Sigmoid colon (tissue), 7 donors: ENCODE measurements around the gene EVI2A. TPM values are rescaled to one million over a fixed set of nuclear protein-coding genes. Genes with fewer than 3 reads are reported as not detected.
"Not testable (repeated sequence)": the region's sequence is repeated elsewhere in the genome, so short reads cannot be mapped to it uniquely, and the experiment has no call there.

ENCODE experiments used
- DNase-seq: peaks from one replicate; pipeline ENCODE4 v3.0.0-alpha.2; 2019
- H3K27ac ChIP-seq, 4 donors: fragments of 200-600 bp; sonication (generic); one replicate each; pipeline ENCODE4 v1.5.1; 2016 to 2019; ENCODE audit warnings: mild to moderate bottlenecking in 1 of 4
- H3K27me3 ChIP-seq, 3 donors: fragments of 200-600 bp; sonication (generic); one replicate each; pipeline ENCODE4 v1.5.1; 2019; ENCODE audit warnings: mild to moderate bottlenecking in 1 of 3
- H3K36me3 ChIP-seq, 4 donors: fragments of 200-600 bp; sonication (generic); one replicate each; pipeline ENCODE4 v1.5.1; 2016 to 2019
- H3K4me1 ChIP-seq, 4 donors: fragments of 200-600 bp; sonication (generic); one replicate each; pipeline ENCODE4 v1.5.1; 2017 to 2019
- H3K4me3 ChIP-seq, 4 donors: fragments of 200-600 bp; sonication (generic); one replicate each; pipeline ENCODE4 v1.5.1; 2017 to 2019; ENCODE audit warnings: mild to moderate bottlenecking in 2 of 4, moderate library complexity in 1 of 4
- H3K9me3 ChIP-seq, 4 donors: fragments of 200-600 bp in 3 of 4; sonication (generic) in 3 of 4; one replicate each; pipeline versions ENCODE4 v1.5.1 to v1.6.1; 2013 to 2019
- CTCF ChIP-seq, 4 experiments: fragments of 450-650 bp in 3 of 4; fragments of 200-600 bp in 1 of 4; IDR thresholded peaks; one replicate each; pipeline ENCODE4 v1.5.1; 2016 to 2019; ENCODE audit warnings: antibody characterized with exemption in 4 of 4, mild to moderate bottlenecking in 3 of 4, moderate library complexity in 2 of 4
- EP300 ChIP-seq, 4 donors: sonication (generic); formaldehyde crosslinking; IDR thresholded peaks; one replicate each; pipeline ENCODE4 v1.6.1; 2017; ENCODE audit warnings: antibody characterized with exemption in 4 of 4
- POLR2A ChIP-seq, 2 donors: fragments of 450-650 bp; IDR thresholded peaks; one replicate each; pipeline ENCODE4 v1.6.1; 2016; ENCODE audit warnings: antibody characterized with exemption in 2 of 2, mild to moderate bottlenecking in 2 of 2, moderate library complexity in 2 of 2
- POLR2AphosphoS5 ChIP-seq, 4 donors: sonication (generic); formaldehyde crosslinking; IDR thresholded peaks; one replicate each; pipeline ENCODE4 v1.6.1; 2017; ENCODE audit warnings: antibody characterized with exemption in 4 of 4
- WGBS, 2 donors: extraction: QIAGEN DNeasy Blood & Tissue Kit; methylation state at CpG; one replicate each; pipeline ENCODE4 v1.1.7; 2013; 5-methylcytosine and 5-hydroxymethylcytosine counted together
- intact Hi-C: fragments of 100-400 bp; cut with DNase I; formaldehyde crosslinking; loops from one replicate; pipeline ENCODE4 v1.15.1; 2023
- polyA plus RNA-seq, 3 donors: library from polyadenylated mRNA; stranded (reverse); fragments of 200-250 nt; gene quantifications; one replicate each; pipeline ENCODE4 v1.2.3, GENCODE V29; 2013
- total RNA-seq, 4 donors: library from RNA; depleted of rRNA; stranded (reverse); fragments of >200 nt; gene quantifications; one replicate each; pipeline ENCODE4 v1.1.0, GENCODE V29; 2016
- donor health status: healthy with polysubstance abuse.
- donor health status: Bipolar disorder and iron deficiency.
- donor health status: healthy.

The EVI2A gene
- total and polyA plus RNA-seq, 7 donors: 6.9 to 23.0 (median 9.0) TPM

GRCh38 chr17:31355935-31356334, 34.5 kb upstream of the EVI2A start:
- Histone ChIP-seq H3K4me3 (no peak overlapping the region), H3K9me3 (no peaks in the 10 kb centered on the region), H3K27ac (no peak overlapping the region), H3K4me1 (no peaks in the 10 kb centered on the region), H3K36me3 (peaks cover 0 to 77% (median 9%) of the 10 kb centered on the region in 4 donors), H3K27me3 (no peaks in the 10 kb centered on the region)
- TF ChIP-seq POLR2A (IDR thresholded peaks at IDR 0.05) (no peak), POLR2AphosphoS5 (IDR thresholded peaks at IDR 0.05) (no peak), EP300 (IDR thresholded peaks at IDR 0.05) (no peak), CTCF (IDR thresholded peaks at IDR 0.05) (no peak)
- 31 to 69% methylated on average over 1 of the region's 1 CpG for WGBS, 2 donors
- intact Hi-C loops: no loop called here
- no peak for DNase-seq

- DNase-seq: no peak
- intact Hi-C loops: no loop called here
- no peak overlapping the region for H3K27ac ChIP-seq
- peaks cover 0 to 57% (median 12%) of the 10 kb centered on the region in 4 donors for H3K36me3 ChIP-seq
- no peak for TF ChIP-seq POLR2AphosphoS5 (IDR thresholded peaks at IDR 0.05)
- no peak for TF ChIP-seq EP300 (IDR thresholded peaks at IDR 0.05)
- no peak for TF ChIP-seq CTCF (IDR thresholded peaks at IDR 0.05)
- TF ChIP-seq POLR2A (IDR thresholded peaks at IDR 0.05): no peak
- H3K4me3 ChIP-seq: no peak overlapping the region
- H3K27me3 ChIP-seq: no peaks in the 10 kb centered on the region
- H3K4me1 ChIP-seq: no peaks in the 10 kb centered on the region
- H3K9me3 ChIP-seq: no peaks in the 10 kb centered on the region
Measured at GRCh38 chr17:31349454-31349853, 28.0 kb upstream of the EVI2A start.

- 89 to 95% methylated on average over 19 to 21 of the region's 34 CpGs for WGBS, 2 donors
- H3K4me3 ChIP-seq, DNase-seq, H3K9me3 ChIP-seq, H3K27ac ChIP-seq, H3K4me1 ChIP-seq, H3K27me3 ChIP-seq, intact Hi-C loops: not testable (repeated sequence)
- H3K36me3 ChIP-seq: peaks cover 0 to 49% (median 10%) of the 10 kb centered on the region in 4 donors
Measured at GRCh38 chr17:31345191-31345747, 23.8 kb upstream of the EVI2A start.

- 92 to 94% methylated on average over 6 of the region's 6 CpGs for WGBS, 2 donors
- no peaks in the 10 kb centered on the region for H3K4me1 ChIP-seq
- no peaks in the 10 kb centered on the region for H3K27me3 ChIP-seq
- no peak overlapping the region for H3K27ac ChIP-seq
- TF ChIP-seq POLR2AphosphoS5 (IDR thresholded peaks at IDR 0.05) (no peak), POLR2A (IDR thresholded peaks at IDR 0.05) (no peak), CTCF (IDR thresholded peaks at IDR 0.05) (no peak), EP300 (IDR thresholded peaks at IDR 0.05) (no peak)
- no peak overlapping the region for H3K4me3 ChIP-seq
- DNase-seq: no peak
- H3K9me3 ChIP-seq: no peaks in the 10 kb centered on the region
- H3K36me3 ChIP-seq: peaks cover 0 to 75% (median 14%) of the 10 kb centered on the region in 4 donors
- intact Hi-C loops: no loop called here
Measured at GRCh38 chr17:31339906-31340661, 18.7 kb upstream of the EVI2A start.

GRCh38 chr17:31329221-31329620, 7.8 kb upstream of the EVI2A start:
- no peaks in the 10 kb centered on the region for H3K27me3 ChIP-seq
- no peaks in the 10 kb centered on the region for H3K9me3 ChIP-seq
- no peak for TF ChIP-seq EP300 (IDR thresholded peaks at IDR 0.05)
- TF ChIP-seq POLR2AphosphoS5 (IDR thresholded peaks at IDR 0.05): no peak
- TF ChIP-seq CTCF (IDR thresholded peaks at IDR 0.05): no peak
- no peak for TF ChIP-seq POLR2A (IDR thresholded peaks at IDR 0.05)
- H3K36me3 ChIP-seq: peaks cover 0 to 41% (median 14%) of the 10 kb centered on the region in 4 donors
- DNase-seq: no peak
- no peaks in the 10 kb centered on the region for H3K4me1 ChIP-seq
- intact Hi-C loops: no loop called here
- H3K4me3 ChIP-seq: no peak overlapping the region
- no peak overlapping the region for H3K27ac ChIP-seq
